ENCODE data around the gene EXOG. TPM values are rescaled to one million over a fixed set of nuclear protein-coding genes. Genes with fewer than 3 reads are reported as not detected.

The EXOG gene
- total and polyA plus RNA-seq, 2 experiments from 2014 or later = 6.3 to 7.5 TPM

GRCh38 chr3:38536671-38537070 lies 40.5 kb downstream of the EXOG start:
- Histone ChIP-seq H3K27me3 (no peaks in the 10 kb centered on the region), H3K27ac (no peak overlapping the region), H3K4me1 (ENCODE audit: insufficient read depth) (no peaks in the 10 kb centered on the region), H3K9me2 (replicated peaks; ENCODE audit: insufficient read depth) (no peaks in the 10 kb centered on the region), H3K36me3 (replicated peaks; ENCODE audit: insufficient read depth, low read depth) (no peaks in the 10 kb centered on the region), H3K4me3 (no peak overlapping the region), H3K79me2 (no peaks in the 10 kb centered on the region), H3K4me2 (no peak overlapping the region), H4K20me1 (ENCODE audit: insufficient read depth, poor library complexity, severe bottlenecking) (no peaks in the 10 kb centered on the region), H3K9me3 (ENCODE audit: low read depth) (no peaks in the 10 kb centered on the region), H2AFZ (no peak overlapping the region)
- DNase-seq (ENCODE audit: low spot score) = no peak
- 79% methylated on average over 3 of the region's 3 CpGs for WGBS (ENCODE audit: low lambda C conversion rate, missing lambda C conversion rate)
- TF ChIP-seq EZH2phosphoT487 (IDR thresholded peaks at IDR 0.05; ENCODE audit: low read depth, severe bottlenecking, unreplicated experiment) = no peak
- TF ChIP-seq EZH2 (IDR thresholded peaks at IDR 0.05; ENCODE audit: borderline replicate concordance) = no peak
- TF ChIP-seq, protein P1, sequence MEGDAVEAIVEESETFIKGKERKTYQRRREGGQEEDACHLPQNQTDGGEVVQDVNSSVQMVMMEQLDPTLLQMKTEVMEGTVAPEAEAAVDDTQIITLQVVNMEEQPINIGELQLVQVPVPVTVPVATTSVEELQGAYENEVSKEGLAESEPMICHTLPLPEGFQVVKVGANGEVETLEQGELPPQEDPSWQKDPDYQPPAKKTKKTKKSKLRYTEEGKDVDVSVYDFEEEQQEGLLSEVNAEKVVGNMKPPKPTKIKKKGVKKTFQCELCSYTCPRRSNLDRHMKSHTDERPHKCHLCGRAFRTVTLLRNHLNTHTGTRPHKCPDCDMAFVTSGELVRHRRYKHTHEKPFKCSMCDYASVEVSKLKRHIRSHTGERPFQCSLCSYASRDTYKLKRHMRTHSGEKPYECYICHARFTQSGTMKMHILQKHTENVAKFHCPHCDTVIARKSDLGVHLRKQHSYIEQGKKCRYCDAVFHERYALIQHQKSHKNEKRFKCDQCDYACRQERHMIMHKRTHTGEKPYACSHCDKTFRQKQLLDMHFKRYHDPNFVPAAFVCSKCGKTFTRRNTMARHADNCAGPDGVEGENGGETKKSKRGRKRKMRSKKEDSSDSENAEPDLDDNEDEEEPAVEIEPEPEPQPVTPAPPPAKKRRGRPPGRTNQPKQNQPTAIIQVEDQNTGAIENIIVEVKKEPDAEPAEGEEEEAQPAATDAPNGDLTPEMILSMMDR (IDR thresholded peaks at IDR 0.05; ENCODE audit: poor library complexity) = no peak

GRCh38 chr3:38538773-38539353 lies 42.7 kb downstream of the EXOG start:
- DNase-seq (ENCODE audit: low spot score) = no peak
- Histone ChIP-seq H3K9me2 (replicated peaks; ENCODE audit: insufficient read depth) (no peaks in the 10 kb centered on the region), H2AFZ (no peak overlapping the region), H3K9me3 (ENCODE audit: low read depth) (no peaks in the 10 kb centered on the region), H4K20me1 (ENCODE audit: insufficient read depth, poor library complexity, severe bottlenecking) (no peaks in the 10 kb centered on the region), H3K79me2 (no peaks in the 10 kb centered on the region), H3K4me2 (no peak overlapping the region), H3K27ac (no peak overlapping the region), H3K27me3 (no peaks in the 10 kb centered on the region), H3K4me1 (ENCODE audit: insufficient read depth) (no peaks in the 10 kb centered on the region), H3K4me3 (no peak overlapping the region), H3K36me3 (replicated peaks; ENCODE audit: insufficient read depth, low read depth) (no peaks in the 10 kb centered on the region)
- TF ChIP-seq EZH2phosphoT487 (IDR thresholded peaks at IDR 0.05; ENCODE audit: low read depth, severe bottlenecking, unreplicated experiment) (no peak), EZH2 (IDR thresholded peaks at IDR 0.05; ENCODE audit: borderline replicate concordance) (no peak)
- TF ChIP-seq, protein P1 (IDR thresholded peaks at IDR 0.05; ENCODE audit: poor library complexity) = no peak
- 92% methylated on average over 8 of the region's 8 CpGs for WGBS (ENCODE audit: low lambda C conversion rate, missing lambda C conversion rate)

DNA sequence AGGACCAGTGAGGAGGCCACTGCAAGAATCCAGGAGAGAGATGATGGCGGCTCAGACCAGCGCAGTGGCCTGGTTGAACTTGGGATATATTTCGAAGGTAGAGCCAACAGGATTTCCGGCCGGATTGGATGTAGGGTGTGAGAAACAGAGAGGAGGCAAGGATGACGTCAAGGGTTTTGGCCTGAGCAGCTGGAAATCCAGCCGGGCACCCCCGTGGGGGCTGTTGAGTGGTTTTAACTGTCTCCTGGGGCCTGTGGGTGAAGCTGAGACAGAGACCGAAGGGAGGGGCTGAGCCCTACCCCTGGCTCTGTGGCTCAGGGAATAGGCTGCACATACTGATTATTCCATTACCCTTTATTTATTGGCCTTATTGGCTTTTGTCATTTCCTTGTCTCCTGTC lies 45.7 kb downstream of the EXOG start:
- H3K4me2 ChIP-seq = no peak overlapping the region
- no peak overlapping the region for H3K27ac ChIP-seq
- no peak for DNase-seq (ENCODE audit: low spot score)
- H3K36me3 ChIP-seq (replicated peaks; ENCODE audit: insufficient read depth, low read depth) = no peaks in the 10 kb centered on the region
- no peak overlapping the region for H2AFZ ChIP-seq
- TF ChIP-seq EZH2 (IDR thresholded peaks at IDR 0.05; ENCODE audit: borderline replicate concordance) (no peak), EZH2phosphoT487 (IDR thresholded peaks at IDR 0.05; ENCODE audit: low read depth, severe bottlenecking, unreplicated experiment) (no peak)
- TF ChIP-seq, protein P1 (IDR thresholded peaks at IDR 0.05; ENCODE audit: poor library complexity) = no peak
- WGBS (ENCODE audit: low lambda C conversion rate, missing lambda C conversion rate) = 89% methylated on average over 9 of the region's 9 CpGs
- no peak overlapping the region for H3K4me3 ChIP-seq
- no peaks in the 10 kb centered on the region for H3K4me1 ChIP-seq (ENCODE audit: insufficient read depth)
- H4K20me1 ChIP-seq (ENCODE audit: insufficient read depth, poor library complexity, severe bottlenecking) = no peaks in the 10 kb centered on the region
- no peaks in the 10 kb centered on the region for H3K9me2 ChIP-seq (replicated peaks; ENCODE audit: insufficient read depth)
- no peaks in the 10 kb centered on the region for H3K79me2 ChIP-seq
- no peaks in the 10 kb centered on the region for H3K9me3 ChIP-seq (ENCODE audit: low read depth)
- H3K27me3 ChIP-seq = no peaks in the 10 kb centered on the region
